ENCODE data around the gene MRPL44.

Gene MRPL44

DNA sequence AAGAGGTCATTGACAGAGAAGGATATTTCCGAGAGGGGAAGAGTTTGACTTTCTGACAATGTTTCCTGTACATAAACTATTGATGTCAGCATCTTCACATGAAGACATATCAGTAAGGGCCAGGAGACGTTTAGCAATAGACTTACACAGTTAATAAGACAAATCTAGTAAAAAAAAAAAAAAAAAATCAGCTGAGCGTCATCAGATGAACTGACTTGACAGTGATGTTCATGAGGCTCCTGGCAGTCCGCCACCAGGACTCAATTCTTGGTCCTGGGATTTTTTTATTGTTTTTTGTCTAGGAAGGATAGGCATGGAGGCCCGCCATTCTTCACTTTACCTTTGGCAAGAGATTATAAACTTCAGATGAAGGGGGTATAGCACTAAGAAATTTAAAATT lies 14.5 kb downstream of the MRPL44 start:
- Histone ChIP-seq H3K4me3 (ENCODE audit: low read depth, low read length) (no peak overlapping the region), H3K4me1 (no peaks in the 10 kb centered on the region), H3K9me3 (no peaks in the 10 kb centered on the region), H3K36me3 (peaks cover 19% of the 10 kb centered on the region), H3K27me3 (no peaks in the 10 kb centered on the region)
- no peak for DNase-seq
- TF ChIP-seq, protein P1, sequence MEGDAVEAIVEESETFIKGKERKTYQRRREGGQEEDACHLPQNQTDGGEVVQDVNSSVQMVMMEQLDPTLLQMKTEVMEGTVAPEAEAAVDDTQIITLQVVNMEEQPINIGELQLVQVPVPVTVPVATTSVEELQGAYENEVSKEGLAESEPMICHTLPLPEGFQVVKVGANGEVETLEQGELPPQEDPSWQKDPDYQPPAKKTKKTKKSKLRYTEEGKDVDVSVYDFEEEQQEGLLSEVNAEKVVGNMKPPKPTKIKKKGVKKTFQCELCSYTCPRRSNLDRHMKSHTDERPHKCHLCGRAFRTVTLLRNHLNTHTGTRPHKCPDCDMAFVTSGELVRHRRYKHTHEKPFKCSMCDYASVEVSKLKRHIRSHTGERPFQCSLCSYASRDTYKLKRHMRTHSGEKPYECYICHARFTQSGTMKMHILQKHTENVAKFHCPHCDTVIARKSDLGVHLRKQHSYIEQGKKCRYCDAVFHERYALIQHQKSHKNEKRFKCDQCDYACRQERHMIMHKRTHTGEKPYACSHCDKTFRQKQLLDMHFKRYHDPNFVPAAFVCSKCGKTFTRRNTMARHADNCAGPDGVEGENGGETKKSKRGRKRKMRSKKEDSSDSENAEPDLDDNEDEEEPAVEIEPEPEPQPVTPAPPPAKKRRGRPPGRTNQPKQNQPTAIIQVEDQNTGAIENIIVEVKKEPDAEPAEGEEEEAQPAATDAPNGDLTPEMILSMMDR (IDR thresholded peaks at IDR 0.05; ENCODE audit: low read depth, low read length): no peak

- H3K36me3 ChIP-seq: peaks cover 10% of the 10 kb centered on the region; the same call in 1 of the 2 replicates
- no peak overlapping the region for H3K4me3 ChIP-seq (ENCODE audit: low read depth, low read length)
- H3K4me1 ChIP-seq: no peaks in the 10 kb centered on the region
- DNase-seq: no peak
- H3K27me3 ChIP-seq: no peaks in the 10 kb centered on the region
- no peaks in the 10 kb centered on the region for H3K9me3 ChIP-seq
- TF ChIP-seq, protein P1 (IDR thresholded peaks at IDR 0.05; ENCODE audit: low read depth, low read length): no peak
Observed at GRCh38 chr2:223972656-223973102, 15.4 kb downstream of the MRPL44 start.

- TF ChIP-seq, protein P1 (IDR thresholded peaks at IDR 0.05; ENCODE audit: low read depth, low read length): no peak
- DNase-seq: no peak
- H3K27me3 ChIP-seq: no peaks in the 10 kb centered on the region
- no peak overlapping the region for H3K4me3 ChIP-seq (ENCODE audit: low read depth, low read length)
- H3K9me3 ChIP-seq: no peaks in the 10 kb centered on the region
- H3K36me3 ChIP-seq: peaks cover under 1% of the 10 kb centered on the region; the same call in 1 of the 2 replicates
- no peaks in the 10 kb centered on the region for H3K4me1 ChIP-seq
Observed at GRCh38 chr2:223973606-223974005, 16.3 kb downstream of the MRPL44 start.

GRCh38 chr2:223976635-223977226 lies 19.5 kb downstream of the MRPL44 start:
- no peak for DNase-seq

DNA sequence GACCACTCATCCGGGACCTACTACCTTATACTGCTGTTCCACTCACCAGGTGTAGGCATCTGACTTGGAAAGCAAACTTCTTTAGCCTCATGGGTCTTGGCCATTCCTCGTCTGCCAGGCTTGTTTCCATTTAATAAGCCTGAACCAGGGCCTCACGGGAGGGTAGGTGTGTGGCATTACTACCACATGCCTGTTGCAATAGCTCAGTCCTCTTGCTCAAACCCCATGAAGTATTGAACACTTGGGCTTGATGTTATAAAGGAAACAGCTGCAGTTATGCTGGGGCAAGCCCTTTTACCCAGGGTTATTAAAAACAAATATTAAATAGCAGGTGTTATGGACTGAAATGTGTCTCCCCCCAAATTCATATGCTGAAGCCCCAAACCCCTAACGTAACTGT lies 21.2 kb downstream of the MRPL44 start:
- no peaks in the 10 kb centered on the region for H3K27me3 ChIP-seq

More at GRCh38 chr2:223976635-223977226, 19.5 kb downstream of the MRPL44 start:
- no peaks in the 10 kb centered on the region for H3K4me1 ChIP-seq
- H3K27me3 ChIP-seq: no peaks in the 10 kb centered on the region
- H3K36me3 ChIP-seq: no peaks in the 10 kb centered on the region
- TF ChIP-seq, protein P1 (IDR thresholded peaks at IDR 0.05; ENCODE audit: low read depth, low read length): no peak
- H3K4me3 ChIP-seq (ENCODE audit: low read depth, low read length): no peak overlapping the region
- H3K9me3 ChIP-seq: no peaks in the 10 kb centered on the region

More for the DNA sequence above, 21.2 kb downstream of the MRPL44 start:
- Histone ChIP-seq H3K4me3 (ENCODE audit: low read depth, low read length) (no peak overlapping the region), H3K9me3 (no peaks in the 10 kb centered on the region), H3K36me3 (no peaks in the 10 kb centered on the region), H3K4me1 (no peaks in the 10 kb centered on the region)
- DNase-seq: no peak
- TF ChIP-seq, protein P1 (IDR thresholded peaks at IDR 0.05; ENCODE audit: low read depth, low read length): no peak

Measured in BE2C (cell line).